ENCODE results near the gene DISP2. TPM values are rescaled to one million over a fixed set of nuclear protein-coding genes. Genes with fewer than 3 reads are reported as not detected.

Gene DISP2
- total RNA-seq, 1 experiment from 2014 or later = 0.62 TPM

DNA sequence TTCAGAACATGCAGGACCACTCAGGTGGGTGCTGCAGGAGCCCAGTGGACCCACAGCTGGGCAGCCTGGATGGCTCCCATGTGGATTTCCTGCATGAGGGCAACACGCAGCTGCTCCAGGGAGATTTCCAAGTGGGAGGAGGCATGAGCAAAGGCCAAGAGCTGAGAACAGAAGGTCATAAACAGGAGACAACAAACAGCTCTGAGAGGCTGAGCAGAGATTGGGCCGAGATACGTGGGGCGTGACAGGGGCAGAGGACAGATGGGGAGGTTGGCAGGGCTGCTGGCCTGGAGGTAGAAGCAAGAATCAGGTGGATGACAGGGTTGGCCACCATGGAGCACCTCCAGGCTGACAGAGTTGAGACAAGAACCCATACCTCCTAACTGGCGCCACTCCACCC lies 4.3 kb upstream of the DISP2 start:
- intact Hi-C loops (cut with micrococcal nuclease; ENCODE audit: unreplicated experiment) = no loop called here
- Histone ChIP-seq H3K9me3 (ENCODE audit: low read depth, low read length, poor library complexity, severe bottlenecking) (no peaks in the 10 kb centered on the region), H3K4me3 (ENCODE audit: low read depth, low read length, poor library complexity, severe bottlenecking) (no peak overlapping the region), H3K27me3 (replicated peaks; ENCODE audit: insufficient read depth, low read depth, low read length, poor library complexity) (no peaks in the 10 kb centered on the region), H3K27ac (ENCODE audit: low read depth, low read length, poor library complexity, severe bottlenecking) (no peak overlapping the region), H3K36me3 (ENCODE audit: insufficient read depth, low read length, poor library complexity, severe bottlenecking) (no peaks in the 10 kb centered on the region), H3K4me1 (ENCODE audit: insufficient read depth, low read length, poor library complexity, severe bottlenecking) (peaks cover 19% of the 10 kb centered on the region)
- TF ChIP-seq, protein P1, sequence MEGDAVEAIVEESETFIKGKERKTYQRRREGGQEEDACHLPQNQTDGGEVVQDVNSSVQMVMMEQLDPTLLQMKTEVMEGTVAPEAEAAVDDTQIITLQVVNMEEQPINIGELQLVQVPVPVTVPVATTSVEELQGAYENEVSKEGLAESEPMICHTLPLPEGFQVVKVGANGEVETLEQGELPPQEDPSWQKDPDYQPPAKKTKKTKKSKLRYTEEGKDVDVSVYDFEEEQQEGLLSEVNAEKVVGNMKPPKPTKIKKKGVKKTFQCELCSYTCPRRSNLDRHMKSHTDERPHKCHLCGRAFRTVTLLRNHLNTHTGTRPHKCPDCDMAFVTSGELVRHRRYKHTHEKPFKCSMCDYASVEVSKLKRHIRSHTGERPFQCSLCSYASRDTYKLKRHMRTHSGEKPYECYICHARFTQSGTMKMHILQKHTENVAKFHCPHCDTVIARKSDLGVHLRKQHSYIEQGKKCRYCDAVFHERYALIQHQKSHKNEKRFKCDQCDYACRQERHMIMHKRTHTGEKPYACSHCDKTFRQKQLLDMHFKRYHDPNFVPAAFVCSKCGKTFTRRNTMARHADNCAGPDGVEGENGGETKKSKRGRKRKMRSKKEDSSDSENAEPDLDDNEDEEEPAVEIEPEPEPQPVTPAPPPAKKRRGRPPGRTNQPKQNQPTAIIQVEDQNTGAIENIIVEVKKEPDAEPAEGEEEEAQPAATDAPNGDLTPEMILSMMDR (conservative IDR thresholded peaks at IDR 0.05; ENCODE audit: low read depth, low read length) = no peak
- no peak for TF ChIP-seq EZH2 (IDR thresholded peaks at IDR 0.05; ENCODE audit: borderline replicate concordance, low read depth, low read length, poor library complexity, severe bottlenecking)
- CTCF ChIA-PET = interaction anchor here (1.2 kb wide), 2 partner anchors 9 to 13 kb away, joined by 4 to 5 read pairs; no protein-coding TSS in a partner anchor
- DNase-seq (ENCODE audit: low spot score) = no peak
- POLR2A ChIA-PET (ENCODE audit: low non-redundant PET) = no interaction called here
- no TSS peak for BruUV-seq (replicated peaks)

DNA sequence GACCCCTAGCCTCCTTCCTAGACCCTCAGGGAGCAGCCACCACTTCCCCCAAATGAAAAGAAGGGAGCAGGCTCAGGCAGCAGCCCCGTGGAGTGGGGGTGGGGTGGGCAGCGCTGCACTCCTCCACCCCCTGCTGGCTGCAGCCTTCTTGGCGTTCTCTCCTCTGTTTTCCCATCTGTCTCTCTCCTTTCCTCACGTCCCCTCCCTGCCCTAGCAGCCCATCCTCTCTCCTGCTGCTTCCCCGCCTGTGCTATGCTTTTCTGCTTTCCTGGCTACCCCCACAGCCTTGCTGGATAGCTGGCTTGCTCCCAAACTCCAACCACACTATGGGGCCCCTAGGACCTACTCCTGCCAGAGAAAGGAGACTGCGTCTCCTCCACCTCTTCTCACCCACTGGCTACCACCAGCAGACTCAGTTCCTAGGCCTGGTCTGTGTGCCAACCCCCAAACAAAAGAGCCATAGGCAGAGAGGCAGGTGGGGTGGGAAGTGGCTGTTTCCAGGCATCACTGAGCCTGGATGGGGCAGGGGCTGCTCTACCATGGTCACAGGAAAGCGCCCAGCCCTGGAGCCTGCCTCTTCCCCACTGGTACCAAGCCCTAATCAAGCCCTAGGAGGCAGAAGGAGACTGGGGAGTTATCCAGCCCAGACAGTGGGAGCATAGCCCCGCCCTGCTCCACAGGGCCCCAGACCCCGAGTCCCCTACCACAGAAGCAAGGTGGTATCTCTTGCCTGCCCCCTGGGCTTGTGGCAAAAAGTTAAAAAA lies 3.4 kb upstream of the DISP2 start:
- Histone ChIP-seq H3K27me3 (replicated peaks; ENCODE audit: insufficient read depth, low read depth, low read length, poor library complexity) (no peaks in the 10 kb centered on the region), H3K4me3 (ENCODE audit: low read depth, low read length, poor library complexity, severe bottlenecking) (no peak overlapping the region), H3K36me3 (ENCODE audit: insufficient read depth, low read length, poor library complexity, severe bottlenecking) (no peaks in the 10 kb centered on the region), H3K4me1 (ENCODE audit: insufficient read depth, low read length, poor library complexity, severe bottlenecking) (peaks cover 22% of the 10 kb centered on the region), H3K9me3 (ENCODE audit: low read depth, low read length, poor library complexity, severe bottlenecking) (no peaks in the 10 kb centered on the region), H3K27ac (ENCODE audit: low read depth, low read length, poor library complexity, severe bottlenecking) (no peak overlapping the region)
- ChIA-PET CTCF (interaction anchor here (1.2 to 1.5 kb wide), 3 partner anchors 10 to 12 kb away, joined by 4 to 5 read pairs (median 4); no protein-coding TSS in a partner anchor), POLR2A (ENCODE audit: low non-redundant PET) (no interaction called here)
- no TSS peak for BruUV-seq (replicated peaks)
- peak; percentile 73 for DNase-seq (ENCODE audit: low spot score)
- intact Hi-C loops (cut with micrococcal nuclease; ENCODE audit: unreplicated experiment) = no loop called here
- TF ChIP-seq, protein P1 (conservative IDR thresholded peaks at IDR 0.05; ENCODE audit: low read depth, low read length) = peak; percentile 46
- TF ChIP-seq EZH2 (IDR thresholded peaks at IDR 0.05; ENCODE audit: borderline replicate concordance, low read depth, low read length, poor library complexity, severe bottlenecking) = no peak

DNA sequence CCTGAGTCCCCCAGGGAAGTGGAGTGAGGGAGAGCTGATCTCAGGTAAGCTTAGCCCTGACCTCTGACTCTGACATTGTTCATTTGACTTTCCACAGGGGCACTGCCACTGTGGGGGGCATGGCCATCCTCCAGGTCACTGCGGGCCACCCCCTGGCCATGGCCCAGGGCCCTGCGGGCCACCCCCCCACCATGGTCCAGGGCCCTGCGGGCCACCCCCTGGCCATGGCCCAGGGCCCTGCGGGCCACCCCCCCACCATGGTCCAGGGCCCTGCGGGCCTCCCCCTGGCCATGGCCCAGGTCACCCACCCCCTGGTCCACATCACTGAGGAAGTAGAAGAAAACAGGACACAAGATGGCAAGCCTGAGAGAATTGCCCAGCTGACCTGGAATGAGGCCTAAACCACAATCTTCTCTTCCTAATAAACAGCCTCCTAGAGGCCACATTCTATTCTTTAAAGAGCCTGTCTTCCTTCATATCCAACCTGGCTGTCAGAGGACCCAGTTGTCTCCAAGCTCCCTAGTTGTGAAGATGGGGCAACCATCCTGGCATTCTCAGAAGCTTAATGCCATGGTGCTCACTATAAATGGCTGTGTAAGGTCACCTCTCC lies 1.9 kb upstream of the DISP2 start:
- no peak for DNase-seq (ENCODE audit: low spot score)
- Histone ChIP-seq H3K36me3 (ENCODE audit: insufficient read depth, low read length, poor library complexity, severe bottlenecking) (no peaks in the 10 kb centered on the region), H3K9me3 (ENCODE audit: low read depth, low read length, poor library complexity, severe bottlenecking) (no peaks in the 10 kb centered on the region), H3K27me3 (replicated peaks; ENCODE audit: insufficient read depth, low read depth, low read length, poor library complexity) (no peaks in the 10 kb centered on the region), H3K4me3 (ENCODE audit: low read depth, low read length, poor library complexity, severe bottlenecking) (no peak overlapping the region), H3K27ac (ENCODE audit: low read depth, low read length, poor library complexity, severe bottlenecking) (no peak overlapping the region), H3K4me1 (ENCODE audit: insufficient read depth, low read length, poor library complexity, severe bottlenecking) (peaks cover 22% of the 10 kb centered on the region)
- ChIA-PET CTCF (interaction anchor here (1.5 to 2.3 kb wide), 2 partner anchors 12 kb away, joined by 4 to 9 read pairs; no protein-coding TSS in a partner anchor), POLR2A (ENCODE audit: low non-redundant PET) (no interaction called here)
- TF ChIP-seq EZH2 (IDR thresholded peaks at IDR 0.05; ENCODE audit: borderline replicate concordance, low read depth, low read length, poor library complexity, severe bottlenecking) = no peak
- intact Hi-C loops (cut with micrococcal nuclease; ENCODE audit: unreplicated experiment) = no loop called here
- BruUV-seq (replicated peaks) = no TSS peak

Measured in A673 (cell line).